Femur (tissue), 1 donor: ENCODE data around the gene STX4.

Source experiments
- DNase-seq: peaks from one replicate; pipeline ENCODE4 v3.0.0-alpha.2; 2017

STX4 gene

GRCh38 chr16:31085411-31085810 is 52.1 kb downstream of the STX4 start:
- no peak for DNase-seq

- peak; percentile 84 for DNase-seq
These were observed 52.7 kb downstream of the STX4 start for GRCh38 chr16:31085873-31086628.

- DNase-seq = no peak
These were observed 53.2 kb downstream of the STX4 start for GRCh38 chr16:31086629-31086906.

- peak; percentile 18 for DNase-seq
These were observed 54.1 kb downstream of the STX4 start for GRCh38 chr16:31087481-31087880.

DNA sequence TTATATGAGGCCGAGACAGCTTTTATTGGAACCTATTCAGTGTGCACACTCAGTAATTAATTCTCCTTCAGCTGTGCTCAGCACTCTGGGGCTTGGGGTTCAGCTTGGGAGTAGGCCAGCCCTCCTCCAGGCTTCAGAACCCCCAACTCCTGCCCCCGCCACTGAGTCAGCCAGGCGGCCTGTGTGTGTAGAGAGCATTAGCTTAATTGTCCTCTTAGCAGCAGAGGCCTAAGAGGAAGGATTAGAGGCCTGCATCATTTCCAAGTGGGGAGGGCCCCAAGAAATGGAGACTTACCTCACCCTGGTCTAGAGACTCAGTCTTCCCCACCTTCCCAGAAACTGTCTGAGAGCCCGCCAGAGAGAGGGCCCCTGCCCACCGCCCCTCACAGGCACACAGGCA is 54.6 kb downstream of the STX4 start:
- DNase-seq = no peak

GRCh38 chr16:31088459-31089183 is 55.3 kb downstream of the STX4 start, which contains the start of gene PRSS53:
Gene PRSS53 (minus strand): TSS chr16:31088943. CDS start chr16:31088809, 134 bp downstream.
- DNase-seq = no peak

GRCh38 chr16:31089199-31089598 is 55.8 kb downstream of the STX4 start:
- no peak for DNase-seq
